SK-N-SH treated with all-trans-retinoic acid at 6 μM for 48 hours (cell line): ENCODE results near the gene PRKCQ.

Experiments used
- ATAC-seq: fragments of 200-7000 bp; cut with Tn5 transposase; 3 replicates; pipeline ENCODE4 v1.9.1; 2020; ENCODE audit warnings: mild to moderate bottlenecking, moderate library complexity
- ARNTL ChIP-seq: fragments of 450-650 bp; formaldehyde crosslinking; IDR thresholded peaks from 2 replicates; pipeline ENCODE4 v1.5.0; 2020; ENCODE audit warnings: low read depth, mild to moderate bottlenecking, moderate library complexity, borderline replicate concordance
- BACH2 ChIP-seq: fragments of 250-450 bp; sonication (Bioruptor Pico); IDR thresholded peaks from 2 replicates; pipeline ENCODE4 v1.9.0; 2021; ENCODE audit warnings: mild to moderate bottlenecking, borderline replicate concordance
- CSDC2 ChIP-seq: fragments of 250-450 bp; sonication (Bioruptor Pico); IDR thresholded peaks from 2 replicates; pipeline ENCODE4 v1.5.0; 2020; ENCODE audit warnings: mild to moderate bottlenecking, moderate library complexity
- GLIS3 ChIP-seq: fragments of 250-450 bp; sonication (Bioruptor Pico); IDR thresholded peaks from 2 replicates; pipeline ENCODE4 v1.5.0; 2020; ENCODE audit warnings: mild to moderate bottlenecking, moderate library complexity
- ISL1 ChIP-seq: fragments of 250-450 bp; sonication (Bioruptor Pico); IDR thresholded peaks from 2 replicates; pipeline ENCODE4 v2.1.2; 2022; ENCODE audit warnings: mild to moderate bottlenecking, moderate library complexity
- OSR1 ChIP-seq: fragments of 250-450 bp; sonication (Bioruptor Pico); IDR thresholded peaks from 2 replicates; pipeline ENCODE4 v1.8.0; 2022; ENCODE audit warnings: moderate library complexity, mild to moderate bottlenecking, inconsistent platforms
- PPARA ChIP-seq: fragments of 250-450 bp; sonication (Bioruptor Pico); IDR thresholded peaks from 2 replicates; pipeline ENCODE4 v1.5.0; 2020; ENCODE audit warnings: mild to moderate bottlenecking, borderline replicate concordance
- TCF4 ChIP-seq: fragments of 250-450 bp; sonication (Bioruptor Pico); IDR thresholded peaks from 2 replicates; pipeline ENCODE4 v1.8.0; 2021; ENCODE audit warnings: mild to moderate bottlenecking, moderate library complexity, borderline replicate concordance
- TOX ChIP-seq: fragments of 250-450 bp; sonication (Bioruptor Pico); IDR thresholded peaks from 2 replicates; pipeline ENCODE4 v1.8.0; 2021; ENCODE audit warnings: mild to moderate bottlenecking, moderate library complexity, borderline replicate concordance
- ZC3H10 ChIP-seq: fragments of 250-450 bp; sonication (Bioruptor Pico); IDR thresholded peaks from 2 replicates; pipeline ENCODE4 v1.5.1; 2021; ENCODE audit warnings: mild to moderate bottlenecking, moderate library complexity
- ZFP30 ChIP-seq: fragments of 450-650 bp; formaldehyde crosslinking; IDR thresholded peaks from 2 replicates; pipeline ENCODE4 v1.5.0; 2022; ENCODE audit warnings: mild to moderate bottlenecking, moderate library complexity
- ZNF565 ChIP-seq: fragments of 450-650 bp; formaldehyde crosslinking; conservative IDR thresholded peaks from 2 replicates; pipeline ENCODE4 v1.5.0; 2020; ENCODE audit warnings: low read depth, mild to moderate bottlenecking, moderate library complexity
- ZNF70 ChIP-seq: fragments of 450-650 bp; formaldehyde crosslinking; IDR thresholded peaks from 2 replicates; pipeline ENCODE4 v1.5.0; 2020; ENCODE audit warnings: mild to moderate bottlenecking, moderate library complexity
- ZNF8 ChIP-seq: fragments of 450-650 bp; formaldehyde crosslinking; IDR thresholded peaks from 2 replicates; pipeline ENCODE4 v1.5.0; 2020; ENCODE audit warnings: mild to moderate bottlenecking, moderate library complexity
- TF ChIP-seq, protein P1 (sequence below): fragments of 250-450 bp; sonication (Bioruptor Pico); IDR thresholded peaks from 2 replicates; pipeline ENCODE4 v1.5.1; 2021; ENCODE audit warnings: mild to moderate bottlenecking, moderate library complexity
- TF ChIP-seq, protein P2 (sequence below): fragments of 250-450 bp; sonication (Bioruptor Pico); IDR thresholded peaks from 2 replicates; pipeline ENCODE4 v1.8.0; 2021; ENCODE audit warnings: low read depth, mild to moderate bottlenecking, moderate library complexity, borderline replicate concordance
- TF ChIP-seq, protein P3 (sequence below): fragments of 250-450 bp; sonication (Bioruptor Pico); IDR thresholded peaks from 2 replicates; pipeline ENCODE4 v1.5.1; 2020; ENCODE audit warnings: low read depth, mild to moderate bottlenecking, moderate library complexity
- TF ChIP-seq, protein P4 (sequence below): fragments of 250-450 bp; sonication (Bioruptor Pico); IDR thresholded peaks from 2 replicates; pipeline ENCODE4 v1.8.0; 2020; ENCODE audit warnings: mild to moderate bottlenecking, moderate library complexity, borderline replicate concordance
- TF ChIP-seq, protein P5 (sequence below): fragments of 250-450 bp; sonication (Bioruptor Pico); IDR thresholded peaks from 2 replicates; pipeline ENCODE4 v1.5.0; 2020; ENCODE audit warnings: mild to moderate bottlenecking, moderate library complexity

PRKCQ gene

DNA sequence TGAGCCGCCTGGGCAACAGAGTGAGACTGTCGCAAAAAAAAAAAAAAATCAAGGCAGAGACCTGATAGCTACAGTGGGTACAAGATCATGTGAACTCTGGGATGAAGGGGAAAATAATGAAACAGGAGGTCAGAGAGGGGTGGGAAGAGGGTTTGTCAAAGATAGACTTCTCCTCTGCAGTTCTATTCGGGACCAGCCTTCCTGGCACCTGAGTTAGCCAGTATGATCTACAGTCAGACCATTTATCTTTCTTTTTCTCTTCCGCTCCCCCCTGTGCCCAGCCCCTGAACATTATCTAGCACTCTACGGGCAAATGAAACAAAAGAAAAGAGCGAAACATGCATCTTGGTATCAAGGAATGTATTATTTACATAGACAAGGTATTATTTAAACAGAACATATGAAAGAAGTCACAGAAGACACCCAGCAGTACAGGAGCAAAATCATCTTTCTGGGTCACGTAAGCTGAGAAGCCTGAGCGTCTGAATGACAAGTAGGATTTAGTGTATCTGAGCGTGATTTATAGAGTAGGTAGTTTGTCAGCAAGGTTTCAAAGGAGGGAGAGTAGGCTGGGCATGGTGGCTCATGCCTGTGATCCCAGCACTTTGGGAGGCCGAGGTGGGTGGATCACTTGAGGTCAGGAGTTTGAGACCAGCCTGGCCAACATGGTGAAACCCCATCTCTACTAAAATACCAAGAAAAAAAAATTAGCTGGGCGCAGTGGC lies 109.0 kb downstream of the PRKCQ start (continued):
- TF ChIP-seq BACH2 (CRISPR knock-in tag) (no peak), ZNF70 (CRISPR knock-in tag) (no peak)

DNA sequence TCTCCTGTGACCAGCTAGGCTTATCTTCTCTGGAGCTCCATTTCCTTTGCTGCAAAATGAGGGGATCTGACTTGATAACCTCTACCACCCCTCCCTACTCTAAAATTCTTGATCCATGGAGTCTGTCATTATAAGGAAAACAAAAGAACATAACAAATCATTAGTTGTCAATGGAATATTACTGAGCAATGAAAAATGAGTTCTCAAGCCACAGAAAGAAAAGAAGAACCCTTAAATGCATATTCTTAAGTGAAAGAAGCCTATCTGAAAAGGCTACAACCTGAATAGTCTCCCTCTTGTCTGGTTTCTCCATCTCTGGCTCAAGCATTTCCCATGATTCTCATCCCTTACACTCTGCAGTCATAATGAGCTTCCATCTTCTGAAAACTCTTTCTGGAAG lies 110.4 kb downstream of the PRKCQ start:
- TF ChIP-seq, protein P1, sequence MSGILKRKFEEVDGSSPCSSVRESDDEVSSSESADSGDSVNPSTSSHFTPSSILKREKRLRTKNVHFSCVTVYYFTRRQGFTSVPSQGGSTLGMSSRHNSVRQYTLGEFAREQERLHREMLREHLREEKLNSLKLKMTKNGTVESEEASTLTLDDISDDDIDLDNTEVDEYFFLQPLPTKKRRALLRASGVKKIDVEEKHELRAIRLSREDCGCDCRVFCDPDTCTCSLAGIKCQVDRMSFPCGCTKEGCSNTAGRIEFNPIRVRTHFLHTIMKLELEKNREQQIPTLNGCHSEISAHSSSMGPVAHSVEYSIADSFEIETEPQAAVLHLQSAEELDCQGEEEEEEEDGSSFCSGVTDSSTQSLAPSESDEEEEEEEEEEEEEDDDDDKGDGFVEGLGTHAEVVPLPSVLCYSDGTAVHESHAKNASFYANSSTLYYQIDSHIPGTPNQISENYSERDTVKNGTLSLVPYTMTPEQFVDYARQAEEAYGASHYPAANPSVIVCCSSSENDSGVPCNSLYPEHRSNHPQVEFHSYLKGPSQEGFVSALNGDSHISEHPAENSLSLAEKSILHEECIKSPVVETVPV (CRISPR knock-in tag): no peak
- ATAC-seq: no peak

DNA sequence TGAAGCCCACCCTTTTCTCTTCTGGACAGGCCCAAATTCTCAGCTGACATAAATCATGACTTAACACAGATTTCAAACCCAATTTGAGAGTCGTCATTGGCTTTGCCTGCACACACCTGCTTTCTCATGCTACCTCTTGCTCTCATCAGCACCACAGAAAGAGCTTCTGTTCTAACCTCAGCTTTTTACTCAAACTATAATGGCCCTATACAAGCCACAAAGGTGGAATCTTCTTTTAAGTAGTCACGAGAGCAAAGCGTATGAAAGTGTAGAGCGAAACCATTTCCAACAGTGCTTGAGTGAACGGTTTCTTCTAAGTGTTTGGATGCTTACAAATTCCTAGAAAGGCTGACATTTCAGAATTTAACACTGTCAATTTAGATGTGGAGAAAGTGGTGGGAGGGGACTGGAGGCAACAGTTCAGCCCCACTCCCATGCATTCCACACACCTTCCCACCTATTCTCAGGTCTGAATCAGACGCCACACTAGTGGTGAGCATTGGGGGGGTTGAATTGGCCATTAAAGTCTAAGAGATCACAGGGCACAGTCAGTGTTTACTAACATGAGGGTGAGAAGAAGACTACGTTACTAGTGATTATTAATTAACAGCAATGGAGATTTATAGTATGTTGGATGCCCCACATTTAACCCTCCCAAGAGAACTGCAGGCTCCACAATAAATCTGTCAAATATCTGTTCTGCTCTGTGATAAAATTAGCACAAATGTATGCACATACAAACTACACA lies 114.0 kb downstream of the PRKCQ start:
- no peak for ATAC-seq
- TF ChIP-seq, protein P2, sequence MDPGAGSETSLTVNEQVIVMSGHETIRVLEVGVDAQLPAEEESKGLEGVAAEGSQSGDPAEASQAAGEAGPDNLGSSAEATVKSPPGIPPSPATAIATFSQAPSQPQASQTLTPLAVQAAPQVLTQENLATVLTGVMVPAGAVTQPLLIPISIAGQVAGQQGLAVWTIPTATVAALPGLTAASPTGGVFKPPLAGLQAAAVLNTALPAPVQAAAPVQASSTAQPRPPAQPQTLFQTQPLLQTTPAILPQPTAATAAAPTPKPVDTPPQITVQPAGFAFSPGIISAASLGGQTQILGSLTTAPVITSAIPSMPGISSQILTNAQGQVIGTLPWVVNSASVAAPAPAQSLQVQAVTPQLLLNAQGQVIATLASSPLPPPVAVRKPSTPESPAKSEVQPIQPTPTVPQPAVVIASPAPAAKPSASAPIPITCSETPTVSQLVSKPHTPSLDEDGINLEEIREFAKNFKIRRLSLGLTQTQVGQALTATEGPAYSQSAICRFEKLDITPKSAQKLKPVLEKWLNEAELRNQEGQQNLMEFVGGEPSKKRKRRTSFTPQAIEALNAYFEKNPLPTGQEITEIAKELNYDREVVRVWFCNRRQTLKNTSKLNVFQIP (CRISPR knock-in tag): no peak
- no peak for TF ChIP-seq OSR1
- no peak for TF ChIP-seq ZFP30 (CRISPR knock-in tag)
- TF ChIP-seq GLIS3: no peak
- TF ChIP-seq PPARA (CRISPR knock-in tag): no peak
- TF ChIP-seq, protein P1 (CRISPR knock-in tag): no peak
- no peak for TF ChIP-seq ZNF565 (CRISPR knock-in tag)
- TF ChIP-seq TOX (CRISPR knock-in tag): no peak
- TF ChIP-seq ZNF70 (CRISPR knock-in tag): no peak
- TF ChIP-seq ZC3H10 (CRISPR knock-in tag): no peak
- TF ChIP-seq ZNF8: no peak
- TF ChIP-seq TCF4 (CRISPR knock-in tag): no peak
- TF ChIP-seq, protein P3, sequence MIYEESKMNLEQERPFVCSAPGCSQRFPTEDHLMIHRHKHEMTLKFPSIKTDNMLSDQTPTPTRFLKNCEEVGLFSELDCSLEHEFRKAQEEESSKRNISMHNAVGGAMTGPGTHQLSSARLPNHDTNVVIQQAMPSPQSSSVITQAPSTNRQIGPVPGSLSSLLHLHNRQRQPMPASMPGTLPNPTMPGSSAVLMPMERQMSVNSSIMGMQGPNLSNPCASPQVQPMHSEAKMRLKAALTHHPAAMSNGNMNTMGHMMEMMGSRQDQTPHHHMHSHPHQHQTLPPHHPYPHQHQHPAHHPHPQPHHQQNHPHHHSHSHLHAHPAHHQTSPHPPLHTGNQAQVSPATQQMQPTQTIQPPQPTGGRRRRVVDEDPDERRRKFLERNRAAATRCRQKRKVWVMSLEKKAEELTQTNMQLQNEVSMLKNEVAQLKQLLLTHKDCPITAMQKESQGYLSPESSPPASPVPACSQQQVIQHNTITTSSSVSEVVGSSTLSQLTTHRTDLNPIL (CRISPR knock-in tag): no peak
- no peak for TF ChIP-seq ARNTL (CRISPR knock-in tag)
- TF ChIP-seq, protein P4, sequence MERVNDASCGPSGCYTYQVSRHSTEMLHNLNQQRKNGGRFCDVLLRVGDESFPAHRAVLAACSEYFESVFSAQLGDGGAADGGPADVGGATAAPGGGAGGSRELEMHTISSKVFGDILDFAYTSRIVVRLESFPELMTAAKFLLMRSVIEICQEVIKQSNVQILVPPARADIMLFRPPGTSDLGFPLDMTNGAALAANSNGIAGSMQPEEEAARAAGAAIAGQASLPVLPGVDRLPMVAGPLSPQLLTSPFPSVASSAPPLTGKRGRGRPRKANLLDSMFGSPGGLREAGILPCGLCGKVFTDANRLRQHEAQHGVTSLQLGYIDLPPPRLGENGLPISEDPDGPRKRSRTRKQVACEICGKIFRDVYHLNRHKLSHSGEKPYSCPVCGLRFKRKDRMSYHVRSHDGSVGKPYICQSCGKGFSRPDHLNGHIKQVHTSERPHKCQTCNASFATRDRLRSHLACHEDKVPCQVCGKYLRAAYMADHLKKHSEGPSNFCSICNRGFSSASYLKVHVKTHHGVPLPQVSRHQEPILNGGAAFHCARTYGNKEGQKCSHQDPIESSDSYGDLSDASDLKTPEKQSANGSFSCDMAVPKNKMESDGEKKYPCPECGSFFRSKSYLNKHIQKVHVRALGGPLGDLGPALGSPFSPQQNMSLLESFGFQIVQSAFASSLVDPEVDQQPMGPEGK (CRISPR knock-in tag): no peak
- no peak for TF ChIP-seq BACH2 (CRISPR knock-in tag)
- no peak for TF ChIP-seq CSDC2 (CRISPR knock-in tag)
- TF ChIP-seq ISL1 (CRISPR knock-in tag): no peak
- TF ChIP-seq, protein P5, sequence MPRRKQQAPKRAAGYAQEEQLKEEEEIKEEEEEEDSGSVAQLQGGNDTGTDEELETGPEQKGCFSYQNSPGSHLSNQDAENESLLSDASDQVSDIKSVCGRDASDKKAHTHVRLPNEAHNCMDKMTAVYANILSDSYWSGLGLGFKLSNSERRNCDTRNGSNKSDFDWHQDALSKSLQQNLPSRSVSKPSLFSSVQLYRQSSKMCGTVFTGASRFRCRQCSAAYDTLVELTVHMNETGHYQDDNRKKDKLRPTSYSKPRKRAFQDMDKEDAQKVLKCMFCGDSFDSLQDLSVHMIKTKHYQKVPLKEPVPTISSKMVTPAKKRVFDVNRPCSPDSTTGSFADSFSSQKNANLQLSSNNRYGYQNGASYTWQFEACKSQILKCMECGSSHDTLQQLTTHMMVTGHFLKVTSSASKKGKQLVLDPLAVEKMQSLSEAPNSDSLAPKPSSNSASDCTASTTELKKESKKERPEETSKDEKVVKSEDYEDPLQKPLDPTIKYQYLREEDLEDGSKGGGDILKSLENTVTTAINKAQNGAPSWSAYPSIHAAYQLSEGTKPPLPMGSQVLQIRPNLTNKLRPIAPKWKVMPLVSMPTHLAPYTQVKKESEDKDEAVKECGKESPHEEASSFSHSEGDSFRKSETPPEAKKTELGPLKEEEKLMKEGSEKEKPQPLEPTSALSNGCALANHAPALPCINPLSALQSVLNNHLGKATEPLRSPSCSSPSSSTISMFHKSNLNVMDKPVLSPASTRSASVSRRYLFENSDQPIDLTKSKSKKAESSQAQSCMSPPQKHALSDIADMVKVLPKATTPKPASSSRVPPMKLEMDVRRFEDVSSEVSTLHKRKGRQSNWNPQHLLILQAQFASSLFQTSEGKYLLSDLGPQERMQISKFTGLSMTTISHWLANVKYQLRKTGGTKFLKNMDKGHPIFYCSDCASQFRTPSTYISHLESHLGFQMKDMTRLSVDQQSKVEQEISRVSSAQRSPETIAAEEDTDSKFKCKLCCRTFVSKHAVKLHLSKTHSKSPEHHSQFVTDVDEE (CRISPR knock-in tag): no peak
